ENCODE data around the gene STX11.

Gene STX11

GRCh38 chr6:144149894-144150709 is at the start of gene STX11:
Gene STX11 (plus strand): TSS chr6:144150517. CDS start chr6:144186628, 36,111 bp downstream.
- ChIA-PET CTCF (no interaction called here), POLR2A (interaction anchor here (0.6 kb wide), 1 partner anchor 97 kb away, joined by 3 read pairs; no protein-coding TSS in a partner anchor)
- TF ChIP-seq CTCF (IDR thresholded peaks at IDR 0.05; ENCODE audit: insufficient read depth, low read length, missing control alignments), result no peak
- DNase-seq (ENCODE audit: low read depth, low spot score), result no peak
- peak within 1 kb of the TSS; percentile 68 for H3K4me3 ChIP-seq (ENCODE audit: low read depth, low read length)

- no peak for TF ChIP-seq CTCF (IDR thresholded peaks at IDR 0.05; ENCODE audit: insufficient read depth, low read length, missing control alignments)
- DNase-seq (ENCODE audit: low read depth, low spot score), result no peak
- CTCF ChIA-PET, result interaction anchor here (0.7 to 2.3 kb wide), 7 partner anchors 11 to 527 kb away, joined by 3 to 17 read pairs (median 4); no protein-coding TSS in a partner anchor
- no peak overlapping the region for H3K4me3 ChIP-seq (ENCODE audit: low read depth, low read length)
- POLR2A ChIA-PET, result no interaction called here
Observed at GRCh38 chr6:144103026-144103563, 47.2 kb upstream of the STX11 start.

DNA sequence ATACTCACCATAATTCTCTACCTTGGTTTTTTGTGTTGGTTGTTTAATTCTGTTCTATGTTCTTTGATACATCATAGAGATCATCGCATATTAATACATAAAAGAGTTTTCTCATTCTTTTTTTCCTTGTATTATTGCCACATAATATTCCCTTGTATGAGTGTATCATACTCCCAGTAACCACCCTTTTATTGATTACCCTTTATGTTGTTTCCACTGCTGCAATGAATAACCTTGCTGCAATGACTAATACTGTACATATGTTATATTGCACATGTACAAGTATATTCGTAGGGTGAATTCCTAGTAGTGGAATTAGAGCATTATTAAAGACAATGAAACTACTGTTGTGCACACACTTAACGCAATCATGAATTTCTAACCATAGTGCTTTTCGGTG is 45.8 kb upstream of the STX11 start:
- no peak for TF ChIP-seq CTCF (IDR thresholded peaks at IDR 0.05; ENCODE audit: insufficient read depth, low read length, missing control alignments)
- no peak overlapping the region for H3K4me3 ChIP-seq (ENCODE audit: low read depth, low read length)
- CTCF ChIA-PET, result interaction anchor here (0.8 to 4.8 kb wide), 12 partner anchors 8 to 462 kb away, joined by 3 to 44 read pairs (median 6); no protein-coding TSS in a partner anchor

GRCh38 chr6:144104898-144105487 is 45.3 kb upstream of the STX11 start:
- peak; percentile 36 for DNase-seq (ENCODE audit: low read depth, low spot score)
- CTCF ChIA-PET, result interaction anchor here (0.6 to 4.8 kb wide), 16 partner anchors 8 to 462 kb away, joined by 3 to 44 read pairs (median 5); no protein-coding TSS in a partner anchor
- H3K4me3 ChIP-seq (ENCODE audit: low read depth, low read length), result no peak overlapping the region
- TF ChIP-seq CTCF (IDR thresholded peaks at IDR 0.05; ENCODE audit: insufficient read depth, low read length, missing control alignments), result peak; percentile 51
- POLR2A ChIA-PET, result interaction anchor here (1.4 kb wide), 1 partner anchor 112 kb away, joined by 3 read pairs; no protein-coding TSS in a partner anchor

More for the DNA sequence above, 45.8 kb upstream of the STX11 start:
- no peak for DNase-seq (ENCODE audit: low read depth, low spot score)
- POLR2A ChIA-PET, result interaction anchor here (1.4 kb wide), 1 partner anchor 112 kb away, joined by 3 read pairs; no protein-coding TSS in a partner anchor

- TF ChIP-seq CTCF (IDR thresholded peaks at IDR 0.05; ENCODE audit: insufficient read depth, low read length, missing control alignments), result no peak
- no peak overlapping the region for H3K4me3 ChIP-seq (ENCODE audit: low read depth, low read length)
- DNase-seq (ENCODE audit: low read depth, low spot score), result no peak
- ChIA-PET POLR2A (no interaction called here), CTCF (interaction anchor here (0.6 to 4.8 kb wide), 6 partner anchors 9 to 376 kb away, joined by 3 to 44 read pairs (median 5); no protein-coding TSS in a partner anchor)
Observed at GRCh38 chr6:144106206-144106605, 44.1 kb upstream of the STX11 start.

DNA sequence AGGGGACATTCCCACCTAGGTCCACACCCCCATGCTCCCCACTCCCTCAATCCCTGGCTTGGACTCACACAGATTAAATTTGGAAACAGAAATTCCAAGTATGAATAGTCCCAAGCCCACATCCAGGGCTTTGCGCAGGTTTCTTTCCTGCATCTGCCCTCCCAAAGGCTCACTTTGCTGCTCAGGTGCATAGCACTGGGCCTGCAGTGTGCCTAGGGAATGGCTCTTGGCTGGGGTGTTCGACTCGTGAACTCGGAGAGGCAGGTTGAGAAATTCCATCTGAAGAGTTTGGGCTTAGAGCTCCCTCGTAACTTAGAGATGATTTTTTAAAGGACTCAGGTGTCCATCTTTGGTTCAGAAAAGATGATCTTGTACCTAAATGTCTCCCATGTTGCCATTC is 40.1 kb upstream of the STX11 start:
- no peak for TF ChIP-seq CTCF (IDR thresholded peaks at IDR 0.05; ENCODE audit: insufficient read depth, low read length, missing control alignments)
- ChIA-PET POLR2A (no interaction called here), CTCF (no interaction called here)
- DNase-seq (ENCODE audit: low read depth, low spot score), result no peak
- H3K4me3 ChIP-seq (ENCODE audit: low read depth, low read length), result no peak overlapping the region

Data from AG04449 (cell line).